Esophagus muscularis mucosa (tissue), 4 donors: Measurements from ENCODE around the gene NUFIP1.

Source experiments
- EP300 ChIP-seq: sonication (generic); formaldehyde crosslinking; IDR thresholded peaks from one replicate; pipeline ENCODE4 v1.6.1; 2017; ENCODE audit warnings: antibody characterized with exemption
- POLR2A ChIP-seq: fragments of 450-650 bp; IDR thresholded peaks from one replicate; pipeline ENCODE4 v1.6.1; 2017; ENCODE audit warnings: antibody characterized with exemption, moderate library complexity, mild to moderate bottlenecking, low read depth
- POLR2AphosphoS5 ChIP-seq, 2 donors: sonication (generic); formaldehyde crosslinking; IDR thresholded peaks; one replicate each; pipeline ENCODE4 v1.6.1; 2017; ENCODE audit warnings: antibody characterized with exemption in 2 of 2
- TF ChIP-seq, protein P1 (sequence below), 3 experiments: fragments of 200-600 bp in 2 of 3; fragments of 450-650 bp in 1 of 3; sonication (generic) in 2 of 3; IDR thresholded peaks; one replicate each; pipeline ENCODE4 v1.5.1; 2017 to 2019; ENCODE audit warnings: antibody characterized with exemption in 3 of 3, mild to moderate bottlenecking in 2 of 3, moderate library complexity in 1 of 3

- TF ChIP-seq, protein P1, sequence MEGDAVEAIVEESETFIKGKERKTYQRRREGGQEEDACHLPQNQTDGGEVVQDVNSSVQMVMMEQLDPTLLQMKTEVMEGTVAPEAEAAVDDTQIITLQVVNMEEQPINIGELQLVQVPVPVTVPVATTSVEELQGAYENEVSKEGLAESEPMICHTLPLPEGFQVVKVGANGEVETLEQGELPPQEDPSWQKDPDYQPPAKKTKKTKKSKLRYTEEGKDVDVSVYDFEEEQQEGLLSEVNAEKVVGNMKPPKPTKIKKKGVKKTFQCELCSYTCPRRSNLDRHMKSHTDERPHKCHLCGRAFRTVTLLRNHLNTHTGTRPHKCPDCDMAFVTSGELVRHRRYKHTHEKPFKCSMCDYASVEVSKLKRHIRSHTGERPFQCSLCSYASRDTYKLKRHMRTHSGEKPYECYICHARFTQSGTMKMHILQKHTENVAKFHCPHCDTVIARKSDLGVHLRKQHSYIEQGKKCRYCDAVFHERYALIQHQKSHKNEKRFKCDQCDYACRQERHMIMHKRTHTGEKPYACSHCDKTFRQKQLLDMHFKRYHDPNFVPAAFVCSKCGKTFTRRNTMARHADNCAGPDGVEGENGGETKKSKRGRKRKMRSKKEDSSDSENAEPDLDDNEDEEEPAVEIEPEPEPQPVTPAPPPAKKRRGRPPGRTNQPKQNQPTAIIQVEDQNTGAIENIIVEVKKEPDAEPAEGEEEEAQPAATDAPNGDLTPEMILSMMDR (IDR thresholded peaks at IDR 0.05): no peak
- no peak for TF ChIP-seq POLR2A
- TF ChIP-seq EP300: no peak
- TF ChIP-seq POLR2AphosphoS5 (IDR thresholded peaks at IDR 0.05): no peak
Observed at GRCh38 chr13:45034342-45034741, 45.1 kb upstream of the NUFIP1 start.
